ENCODE results near the gene P3H2.

P3H2 gene

GRCh38 chr3:190127195-190127594 lies 6.5 kb upstream of the P3H2 start:
- in situ Hi-C loops (cut with MboI; ENCODE audit: low sequenced_read_pairs), result no loop called here

DNA sequence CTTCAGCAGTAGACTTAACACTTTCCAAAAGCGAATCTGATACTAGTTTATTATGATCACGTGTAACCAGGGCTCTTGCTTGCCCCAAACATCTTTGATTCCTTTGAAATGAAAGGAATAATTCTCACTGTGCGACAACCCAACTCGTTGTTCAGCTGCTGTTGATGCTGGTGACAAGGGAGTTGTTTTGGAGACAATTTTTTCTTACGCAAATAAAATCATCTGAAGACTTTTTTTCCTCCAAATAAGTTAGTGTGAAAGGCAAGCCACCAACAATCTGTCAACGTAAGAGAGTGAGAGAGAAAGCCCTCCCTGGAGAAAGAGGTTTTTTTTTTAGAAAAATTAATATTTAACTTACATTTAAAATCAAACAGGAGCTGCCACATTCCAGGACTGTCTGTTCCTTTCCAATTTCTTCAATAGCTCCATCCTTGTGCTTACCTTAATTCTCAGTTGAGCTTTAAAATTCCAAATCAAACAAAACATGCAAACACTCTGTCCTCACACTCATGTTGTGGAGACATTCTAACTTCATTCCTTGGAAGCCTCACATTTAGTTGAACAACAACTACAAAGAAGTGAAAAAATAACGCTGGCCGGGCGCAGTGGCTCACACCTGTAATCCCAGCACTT lies 4.9 kb upstream of the P3H2 start:
- in situ Hi-C loops (cut with MboI; ENCODE audit: low sequenced_read_pairs), result no loop called here

DNA sequence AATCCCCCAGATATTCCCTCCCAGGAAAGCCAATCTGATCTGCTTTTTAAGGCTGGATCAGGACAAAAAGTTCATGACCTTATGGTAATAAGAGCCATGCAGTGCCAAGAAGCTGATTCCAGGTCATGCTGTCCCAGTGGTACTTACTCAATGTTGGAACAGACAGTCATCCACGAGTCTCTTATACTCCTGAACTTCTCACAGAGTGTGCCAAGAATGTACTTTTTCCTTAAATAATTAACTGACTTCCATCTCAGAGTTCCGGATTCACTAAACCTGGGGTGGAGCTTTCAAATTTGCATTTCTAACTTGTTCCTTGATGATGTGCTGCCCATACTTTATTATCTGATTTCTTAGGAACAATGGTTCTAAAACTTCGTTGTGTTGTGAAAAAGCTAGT lies 3.4 kb upstream of the P3H2 start:
- in situ Hi-C loops (cut with MboI; ENCODE audit: low sequenced_read_pairs), result no loop called here

GRCh38 chr3:190122198-190122771 lies 1.6 kb upstream of the P3H2 start:
- in situ Hi-C loops (cut with MboI; ENCODE audit: low sequenced_read_pairs), result no loop called here

GRCh38 chr3:190121383-190121782 lies 686 bp upstream of the P3H2 start:
- in situ Hi-C loops (cut with MboI; ENCODE audit: low sequenced_read_pairs), result no loop called here

DNA sequence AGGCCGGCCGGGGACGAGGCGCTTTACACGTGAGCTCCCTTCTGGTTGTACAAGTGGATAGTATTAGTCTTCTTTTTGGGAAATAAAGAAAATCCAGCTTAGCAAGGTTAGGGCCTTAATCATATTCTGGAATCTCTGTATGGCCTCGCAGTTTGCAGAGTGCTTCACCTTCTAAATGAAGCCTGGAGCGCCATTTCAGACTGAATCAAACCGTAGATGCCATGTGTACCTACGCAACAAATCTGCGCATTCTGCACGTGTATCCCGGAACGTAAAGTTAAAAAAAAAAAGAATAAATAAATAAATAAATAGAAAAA lies 322 bp upstream of the P3H2 start:
- in situ Hi-C loops (cut with MboI; ENCODE audit: low sequenced_read_pairs), result no loop called here

GRCh38 chr3:190119461-190120268 lies 1.0 kb downstream of the P3H2 start:
- in situ Hi-C loops (cut with MboI; ENCODE audit: low sequenced_read_pairs), result no loop called here

- in situ Hi-C loops (cut with MboI; ENCODE audit: low sequenced_read_pairs), result no loop called here
Observed at GRCh38 chr3:190118438-190118837, 2.3 kb downstream of the P3H2 start.

DNA sequence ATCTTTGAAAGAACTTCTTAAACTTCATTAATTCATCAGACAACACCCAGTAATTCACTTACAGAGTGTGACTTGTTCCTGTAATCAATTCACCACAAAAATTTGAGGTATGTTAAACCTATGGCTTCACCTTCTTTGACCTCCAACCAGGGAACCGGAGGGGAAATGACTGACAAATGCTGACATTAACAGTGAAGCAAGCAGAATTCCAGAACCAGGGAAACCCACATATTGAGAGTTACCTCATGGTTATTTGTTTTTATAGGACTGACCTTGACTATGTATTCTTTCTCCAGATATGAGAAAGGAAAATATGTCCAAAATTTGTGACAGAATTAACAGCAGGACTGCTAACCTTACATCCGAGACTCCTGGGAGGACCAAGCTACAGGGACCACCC lies 2.7 kb downstream of the P3H2 start:
- in situ Hi-C loops (cut with MboI; ENCODE audit: low sequenced_read_pairs), result no loop called here

DNA sequence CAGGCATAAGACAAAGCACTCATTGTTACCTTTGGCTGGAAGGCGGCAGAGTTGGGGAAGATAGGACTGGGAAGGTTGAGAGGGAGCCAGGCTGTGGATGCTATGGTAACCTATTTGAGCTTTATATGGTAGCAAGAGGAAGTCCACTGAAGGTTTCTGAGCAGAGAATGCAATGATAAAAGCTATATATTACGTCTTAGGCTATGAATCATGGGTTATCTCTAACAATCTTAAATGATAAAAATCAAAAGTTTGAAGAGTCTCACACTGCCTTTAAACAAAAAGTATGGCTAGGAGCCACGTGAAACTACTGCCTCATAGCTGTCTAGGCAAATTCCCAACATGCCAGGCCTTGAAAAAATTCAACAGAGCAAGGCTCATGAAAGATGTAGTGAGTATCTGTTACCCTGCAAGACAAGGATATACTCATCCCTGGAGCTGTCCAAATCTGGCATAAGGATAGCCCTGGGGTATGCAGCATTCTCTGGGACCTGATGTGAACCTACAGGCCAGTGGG lies 4.1 kb downstream of the P3H2 start:
- in situ Hi-C loops (cut with MboI; ENCODE audit: low sequenced_read_pairs), result no loop called here

DNA sequence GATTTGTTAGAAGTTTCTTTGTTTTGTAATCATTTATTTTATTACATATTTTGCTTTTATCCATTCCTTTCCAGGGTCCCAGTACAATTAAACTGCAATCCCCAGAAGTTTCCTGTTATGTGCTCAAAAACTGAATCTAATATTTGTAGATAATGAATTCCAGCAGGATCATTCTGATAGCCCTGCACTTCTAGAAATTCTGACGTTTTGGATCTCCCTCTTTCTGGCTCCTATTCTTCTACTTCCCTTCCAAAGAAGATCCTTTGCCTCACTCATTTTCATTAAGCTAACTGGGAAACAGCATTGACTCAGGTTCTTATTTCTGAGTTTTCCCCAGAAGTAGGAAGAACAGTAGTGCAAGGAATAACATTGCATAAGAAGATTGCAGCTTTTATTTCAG lies 9.9 kb downstream of the P3H2 start:
- in situ Hi-C loops (cut with MboI; ENCODE audit: low sequenced_read_pairs), result no loop called here

DNA sequence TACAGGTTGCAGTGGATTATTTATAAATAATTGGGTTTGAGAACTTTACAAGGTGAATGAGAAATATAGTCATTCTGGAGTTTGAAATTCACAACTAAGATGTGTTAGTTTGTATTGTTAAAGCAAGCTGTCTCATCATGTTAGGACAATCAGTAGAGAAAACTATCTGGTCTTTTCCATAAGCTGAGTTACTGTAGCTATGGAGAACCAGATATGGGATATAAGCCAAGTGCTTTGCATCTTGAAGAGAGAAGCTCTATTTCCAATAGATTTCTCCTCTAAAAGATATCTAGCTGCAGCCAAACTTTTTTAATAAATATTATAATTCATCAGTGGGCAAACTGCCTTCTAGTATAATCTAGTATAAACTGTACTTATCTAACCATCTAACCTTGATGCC lies 11.3 kb downstream of the P3H2 start:
- in situ Hi-C loops (cut with MboI; ENCODE audit: low sequenced_read_pairs), result no loop called here

DNA sequence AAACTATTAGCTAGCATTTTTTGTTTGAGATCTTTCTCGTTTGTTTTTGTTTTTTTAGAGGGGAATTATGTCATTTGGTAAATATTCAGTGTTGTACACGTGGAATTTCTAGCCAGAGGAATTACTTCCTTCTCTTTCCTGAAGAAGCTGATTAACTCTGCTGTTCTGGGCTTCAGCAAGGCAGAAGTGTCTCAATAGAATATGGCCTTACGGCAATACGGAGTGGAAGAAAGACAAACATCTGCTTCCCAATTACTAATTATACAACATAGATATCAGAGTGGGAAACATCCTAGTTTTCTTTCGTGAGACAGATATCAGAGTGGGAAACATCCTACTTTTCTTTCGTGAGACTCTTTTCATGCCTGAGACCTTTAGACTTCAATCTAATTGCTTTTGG lies 11.9 kb downstream of the P3H2 start:
- in situ Hi-C loops (cut with MboI; ENCODE audit: low sequenced_read_pairs), result no loop called here

GRCh38 chr3:190105876-190106275 lies 14.8 kb downstream of the P3H2 start:
- in situ Hi-C loops (cut with MboI; ENCODE audit: low sequenced_read_pairs), result no loop called here

DNA sequence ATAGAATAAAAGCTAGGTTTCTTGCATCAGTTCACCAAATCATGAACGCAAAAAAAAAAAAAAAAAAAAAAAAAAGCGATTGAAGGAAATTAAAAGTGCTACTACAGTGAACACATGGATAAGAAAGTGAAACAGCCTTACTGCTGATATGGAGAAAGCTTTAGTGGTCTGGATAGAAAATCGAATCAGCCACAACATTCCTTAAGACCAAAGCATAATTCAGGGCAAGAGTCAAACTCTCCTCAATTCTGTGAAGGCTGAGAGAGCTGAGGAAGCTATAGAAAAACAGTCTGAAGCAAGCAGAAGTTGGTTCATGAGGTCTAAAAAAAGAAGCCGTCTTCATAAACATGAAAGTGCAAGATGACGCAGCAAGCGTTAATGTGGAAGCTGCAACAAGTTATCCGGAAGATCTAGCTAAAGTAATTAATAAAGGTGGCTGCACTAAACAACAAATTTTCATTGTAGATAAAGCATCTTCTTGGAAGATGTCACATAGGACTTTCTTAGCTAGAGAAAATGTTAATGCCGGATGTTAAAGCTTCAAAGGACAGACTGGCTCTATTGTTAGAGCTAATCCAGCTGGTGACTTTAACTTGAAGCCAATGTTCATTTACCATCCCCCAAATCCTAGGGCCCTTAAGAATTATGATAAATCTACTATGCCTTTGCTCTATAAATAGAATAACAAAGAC lies 19.2 kb downstream of the P3H2 start:
- in situ Hi-C loops (cut with MboI; ENCODE audit: low sequenced_read_pairs), result no loop called here

DNA sequence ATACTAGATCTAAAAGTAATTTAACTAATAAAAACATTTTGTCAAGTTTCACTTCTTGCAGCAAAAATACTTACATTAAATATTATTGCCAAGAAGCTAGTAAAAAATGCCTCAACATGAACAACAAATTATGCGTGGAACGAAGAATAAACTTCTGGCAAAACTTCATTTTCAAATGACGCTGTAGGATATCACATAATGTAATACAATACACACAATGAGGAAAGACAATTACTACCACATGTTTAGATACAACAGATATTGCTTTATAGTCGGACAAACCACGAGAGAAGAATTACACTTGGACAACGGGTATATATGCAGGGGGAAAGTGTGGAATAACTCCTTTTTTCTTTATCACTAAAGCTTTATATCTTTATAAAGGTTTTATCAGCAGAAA lies 21.6 kb downstream of the P3H2 start:
- in situ Hi-C loops (cut with MboI; ENCODE audit: low sequenced_read_pairs), result no loop called here

DNA sequence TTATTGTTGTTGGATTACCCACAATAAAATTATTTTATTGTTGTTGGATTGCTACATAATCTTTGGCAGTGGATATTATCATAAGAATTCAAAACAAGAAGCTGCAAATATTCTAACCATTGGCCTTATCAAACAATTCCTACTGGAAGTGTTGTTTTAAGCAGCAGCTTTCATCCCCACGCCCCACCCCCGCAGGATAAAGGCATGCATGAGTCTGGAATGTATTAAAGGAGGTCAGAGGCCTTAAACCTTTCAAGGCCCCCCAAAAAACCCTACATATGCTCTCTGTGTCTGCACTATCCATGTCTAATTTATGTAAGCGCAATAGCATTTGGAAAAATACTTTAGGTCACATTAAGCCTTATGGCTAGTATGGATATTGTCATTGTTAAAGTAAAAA lies 23.1 kb downstream of the P3H2 start:
- in situ Hi-C loops (cut with MboI; ENCODE audit: low sequenced_read_pairs), result no loop called here

DNA sequence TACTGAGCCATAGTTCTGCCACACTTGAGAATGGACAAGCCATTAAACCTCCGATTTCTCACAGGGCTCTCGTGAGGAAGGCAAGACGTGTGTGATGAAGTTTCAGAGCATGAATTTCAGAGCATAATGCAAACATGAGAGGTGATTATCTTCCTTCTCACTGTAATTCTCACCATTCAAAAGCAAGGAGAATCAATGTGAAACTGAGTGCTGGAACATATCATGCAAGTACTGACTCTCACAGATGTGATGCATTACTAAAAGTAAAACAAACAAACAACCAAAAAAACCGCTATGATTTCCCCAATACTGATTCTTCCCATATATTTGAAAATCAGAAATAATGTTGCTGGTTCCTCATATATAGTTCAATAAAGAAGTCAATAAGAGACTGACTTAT lies 23.7 kb downstream of the P3H2 start:
- in situ Hi-C loops (cut with MboI; ENCODE audit: low sequenced_read_pairs), result no loop called here

GRCh38 chr3:190096345-190096744 lies 24.4 kb downstream of the P3H2 start:
- in situ Hi-C loops (cut with MboI; ENCODE audit: low sequenced_read_pairs), result no loop called here

DNA sequence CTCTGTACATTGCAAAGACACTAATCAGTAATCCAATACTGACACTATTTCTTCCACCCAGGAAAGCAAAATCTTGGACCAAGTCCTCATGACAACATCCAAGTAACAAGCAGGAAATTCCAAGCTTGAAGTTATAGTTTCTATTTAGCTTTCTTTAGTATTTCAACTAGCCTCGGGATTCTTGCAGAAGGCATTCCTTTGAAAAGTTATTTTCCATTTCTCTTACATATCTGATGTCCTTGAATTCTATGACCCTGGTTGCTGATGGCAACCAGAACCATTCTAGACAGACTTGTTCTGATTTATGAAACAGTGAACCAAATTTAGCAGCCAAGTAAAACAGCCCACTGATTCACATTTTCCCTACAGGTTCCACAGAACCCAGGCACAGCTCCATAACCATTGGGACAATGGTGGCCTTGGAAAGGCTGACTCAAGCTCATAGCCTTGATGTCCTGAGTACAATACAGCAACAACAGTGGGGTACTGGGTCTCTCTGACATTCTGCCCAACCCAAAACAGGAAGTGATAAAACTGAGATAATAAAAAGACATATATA lies 26.5 kb downstream of the P3H2 start:
- in situ Hi-C loops (cut with MboI; ENCODE audit: low sequenced_read_pairs), result no loop called here

DNA sequence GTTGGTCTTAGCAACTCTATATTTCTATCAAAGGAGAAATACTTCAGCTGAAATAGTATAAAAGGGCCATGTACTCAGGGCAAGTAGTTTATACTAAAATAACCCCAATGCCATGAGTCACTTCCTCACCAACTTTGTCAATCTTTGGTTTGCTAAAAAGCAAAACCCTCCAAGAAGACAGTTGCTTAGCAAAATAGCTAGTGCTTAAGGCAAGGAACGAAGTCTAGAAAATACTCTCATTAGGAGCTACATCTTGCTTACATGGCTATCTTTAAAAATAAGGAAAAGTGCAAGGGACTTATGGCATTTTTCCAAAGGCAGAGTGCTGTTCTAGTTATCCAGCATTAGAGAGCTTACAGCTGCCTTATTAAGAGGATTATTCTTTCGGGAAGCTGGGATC lies 28.4 kb downstream of the P3H2 start:
- in situ Hi-C loops (cut with MboI; ENCODE audit: low sequenced_read_pairs), result no loop called here

All from HL-60/S4 (cell line).